Activated CD4-positive, alpha-beta T cell treated with anti-CD3 and anti-CD28 coated beads, Interleukin-2, Interleukin-4, amounts not matched to agents 100 ng/mL and 50 ng/mL, durations not matched to agents 16 hours and 8 hours (primary cell): ENCODE measurements around the gene MAP4K5.

Source experiments
- DNase-seq: peaks from one replicate; pipeline ENCODE4 v3.0.0-alpha.2; 2020; ENCODE audit warnings: low spot score

The MAP4K5 gene

GRCh38 chr14:50476134-50476533 lies 56.2 kb downstream of the MAP4K5 start:
- no peak for DNase-seq

GRCh38 chr14:50475460-50475859 lies 56.9 kb downstream of the MAP4K5 start:
- DNase-seq, result no peak

- no peak for DNase-seq
These were observed 60.4 kb downstream of the MAP4K5 start for GRCh38 chr14:50471838-50472465.

- DNase-seq, result no peak
These were observed 62.4 kb downstream of the MAP4K5 start for GRCh38 chr14:50469982-50470381.

- no peak for DNase-seq
These were observed 70.3 kb downstream of the MAP4K5 start for GRCh38 chr14:50462111-50462510.

DNA sequence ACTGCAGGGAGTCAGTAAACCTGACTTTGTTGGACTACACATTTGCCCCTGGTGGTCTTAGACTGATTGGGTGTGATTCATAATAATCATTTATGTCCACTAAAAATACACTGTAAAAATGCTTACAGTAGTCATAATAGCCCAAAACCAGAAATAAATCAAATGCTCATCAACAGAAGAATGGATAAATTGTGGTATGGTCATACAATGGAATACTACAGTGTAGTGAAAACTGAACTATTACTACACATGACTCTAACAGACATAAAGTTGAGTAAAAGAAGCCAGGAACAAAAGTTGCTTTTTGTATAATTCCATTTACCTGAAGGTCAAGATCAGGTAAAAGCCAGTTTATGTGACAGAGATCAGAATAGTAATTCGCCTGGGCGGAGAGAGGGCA lies 78.5 kb downstream of the MAP4K5 start:
- DNase-seq, result no peak

DNA sequence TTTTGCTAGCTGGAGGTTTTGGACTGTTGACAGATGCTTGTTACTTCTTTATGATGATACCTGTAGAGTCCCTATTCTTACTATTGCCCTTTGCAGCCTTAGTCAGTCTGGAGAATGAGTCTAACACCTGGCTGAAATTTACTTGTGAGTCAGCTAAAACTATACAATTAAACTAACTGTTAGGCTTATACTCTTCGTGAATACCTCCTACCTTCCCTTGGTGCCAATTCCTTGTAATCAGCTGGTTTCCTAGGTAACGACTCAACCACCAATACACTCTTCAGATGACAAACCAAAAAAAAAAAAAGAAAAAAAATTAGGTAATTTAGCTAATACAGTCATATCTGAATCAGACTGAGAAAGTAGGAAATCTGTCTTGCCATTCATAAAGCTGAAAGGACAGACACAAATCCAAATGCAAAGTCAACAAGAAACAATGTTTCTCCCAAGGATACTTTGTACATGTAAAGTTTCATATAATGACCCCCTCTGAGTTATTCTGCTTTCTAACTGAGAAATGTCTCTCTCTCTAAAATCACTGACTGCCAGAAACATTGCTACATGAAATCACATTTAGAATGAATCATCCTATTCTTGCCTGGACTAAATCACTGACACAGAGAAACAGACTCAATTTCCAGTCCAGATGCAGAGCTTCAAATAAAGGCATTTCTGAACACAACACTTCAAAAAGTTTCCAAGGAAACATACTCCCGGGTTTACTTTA lies 79.2 kb downstream of the MAP4K5 start:
- peak; percentile 33 for DNase-seq

DNA sequence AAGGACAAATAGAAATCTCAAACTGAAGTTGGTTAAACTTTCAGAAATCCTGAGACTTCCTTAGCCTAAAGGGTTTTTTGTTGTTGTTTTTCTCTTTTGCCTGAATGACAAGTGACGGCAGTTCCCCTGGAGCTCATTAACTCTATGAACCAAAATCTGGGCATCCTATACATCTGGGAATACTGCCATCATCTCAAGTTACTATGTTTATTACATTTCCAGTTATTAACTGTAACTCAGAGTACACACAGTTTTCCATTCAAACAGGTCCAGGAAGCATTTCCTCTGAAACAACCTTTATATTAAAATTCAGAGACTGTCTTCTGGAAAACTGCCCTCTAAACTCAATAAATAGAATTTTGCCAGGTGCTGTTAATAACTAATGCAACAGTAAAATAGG lies 80.1 kb downstream of the MAP4K5 start:
- no peak for DNase-seq

- no peak for DNase-seq
These were observed 80.5 kb downstream of the MAP4K5 start for GRCh38 chr14:50451854-50452253.

DNA sequence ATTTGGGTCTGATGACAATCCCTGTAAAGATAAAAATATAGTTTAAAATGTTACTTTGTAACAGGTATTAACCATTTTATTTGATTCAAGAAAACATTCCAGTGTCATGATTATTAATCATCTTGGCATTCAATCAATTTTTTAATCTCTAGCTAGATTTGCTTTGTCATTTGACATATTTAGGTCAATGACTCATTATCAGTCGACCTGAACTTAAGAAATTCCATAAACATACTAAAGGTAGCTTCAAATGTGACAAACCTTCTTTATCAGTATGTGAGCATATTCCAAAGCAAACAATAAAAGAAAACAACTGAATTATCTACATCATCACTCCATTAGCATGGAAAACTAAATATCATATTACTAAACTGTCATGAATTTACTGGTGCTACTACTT lies 84.9 kb downstream of the MAP4K5 start:
- no peak for DNase-seq

DNA sequence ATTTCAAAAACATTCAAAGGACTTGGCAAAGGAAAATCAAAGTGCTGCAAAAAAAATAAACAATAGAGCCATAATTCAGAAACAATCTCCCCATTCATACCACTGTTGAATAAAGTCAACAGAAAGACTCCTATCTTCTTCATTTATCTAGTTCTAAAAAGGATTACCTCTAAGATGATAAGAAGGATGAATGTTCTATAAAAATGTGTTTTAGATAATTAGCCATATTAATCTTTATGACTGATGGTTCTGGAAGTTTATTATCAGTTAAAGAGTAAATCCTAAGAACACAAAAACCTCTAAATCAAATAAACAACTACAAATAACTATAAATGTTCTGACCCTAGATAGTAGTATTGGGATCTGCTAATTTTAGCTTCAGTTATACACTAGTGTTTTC lies 97.8 kb downstream of the MAP4K5 start:
- no peak for DNase-seq

DNA sequence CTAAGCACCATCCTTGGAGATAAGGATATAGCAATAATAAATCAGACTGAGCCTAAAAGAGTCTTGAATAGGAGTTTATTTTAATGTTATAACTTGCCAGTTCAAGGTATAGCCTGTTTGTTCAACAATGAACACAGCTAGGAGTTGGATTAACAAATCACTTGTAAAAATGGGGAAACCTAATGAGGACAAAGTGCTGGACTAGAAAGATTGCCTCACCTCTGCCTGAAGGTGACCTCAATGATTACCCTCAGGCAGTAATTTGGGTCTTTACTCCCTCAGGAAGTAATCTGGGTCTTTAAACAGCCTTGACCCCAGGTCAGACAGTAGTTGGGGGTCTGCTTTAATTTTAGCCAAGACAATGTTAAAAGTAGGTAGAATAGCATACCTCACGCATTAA lies 100.2 kb downstream of the MAP4K5 start:
- no peak for DNase-seq

GRCh38 chr14:50425816-50426215 lies 106.6 kb downstream of the MAP4K5 start:
- DNase-seq, result no peak

GRCh38 chr14:50425105-50425504 lies 107.3 kb downstream of the MAP4K5 start:
- DNase-seq, result no peak

GRCh38 chr14:50423529-50423928 lies 108.8 kb downstream of the MAP4K5 start:
- no peak for DNase-seq

- no peak for DNase-seq
These were observed 110.9 kb downstream of the MAP4K5 start for GRCh38 chr14:50421499-50421898.

GRCh38 chr14:50417853-50418252 lies 114.5 kb downstream of the MAP4K5 start:
- no peak for DNase-seq

DNA sequence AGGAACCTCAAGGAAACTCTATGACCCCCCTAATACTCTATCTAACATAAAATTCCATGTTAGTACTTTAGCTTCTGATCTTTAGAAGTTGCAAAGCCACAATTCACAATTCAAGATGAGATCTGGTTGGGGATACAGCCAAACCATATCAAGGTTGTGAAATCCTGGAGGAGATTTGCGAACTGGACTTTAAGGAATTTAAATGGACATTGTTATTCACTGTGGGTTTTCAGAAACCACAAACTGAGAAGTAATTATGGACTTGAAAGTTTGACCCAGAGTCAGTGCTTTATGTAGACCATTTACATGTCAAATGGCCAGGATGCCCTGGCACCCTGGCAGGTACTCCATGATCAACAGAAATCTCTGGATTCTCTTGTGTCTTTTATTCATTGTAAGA lies 121.4 kb downstream of the MAP4K5 start:
- no peak for DNase-seq

DNA sequence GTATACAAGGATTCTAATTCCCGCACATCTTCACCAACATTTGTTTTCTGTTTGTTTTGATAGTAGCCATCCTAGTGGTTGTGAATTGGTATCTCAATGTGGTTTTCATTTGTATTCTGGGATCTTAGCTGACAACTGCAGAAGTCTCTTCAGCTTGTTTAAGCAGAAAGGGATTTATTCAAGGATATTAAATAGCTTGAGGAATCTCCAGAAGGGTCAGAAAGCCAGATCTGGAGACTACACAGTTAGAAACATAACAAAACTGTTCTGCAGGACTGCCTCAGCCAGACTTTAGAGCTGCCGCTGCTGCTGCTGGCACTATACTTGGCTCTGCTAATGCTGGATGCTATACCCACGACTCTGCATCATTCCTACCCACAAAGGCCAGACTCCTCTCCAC lies 122.3 kb downstream of the MAP4K5 start:
- no peak for DNase-seq

- no peak for DNase-seq
These were observed 125.1 kb downstream of the MAP4K5 start for GRCh38 chr14:50407111-50407812.

DNA sequence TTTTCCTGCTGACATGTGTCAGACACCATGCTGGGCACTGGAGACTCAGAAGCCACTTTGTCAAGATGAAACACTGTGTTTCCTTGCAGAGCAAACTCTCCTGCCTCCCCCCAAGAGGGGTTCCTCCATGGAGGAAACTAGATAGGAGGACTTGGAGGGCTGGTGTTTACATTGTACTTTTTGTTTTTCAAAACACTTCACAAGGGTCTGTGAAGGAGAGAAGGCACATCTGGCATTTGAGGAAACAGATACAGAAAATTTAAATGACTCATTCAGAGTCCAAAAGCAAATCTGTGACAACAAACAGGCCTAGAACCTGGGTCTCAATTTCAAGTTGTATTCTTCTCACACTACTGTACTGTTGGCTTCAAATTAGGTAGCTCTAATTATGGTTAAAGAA lies 128.9 kb downstream of the MAP4K5 start:
- DNase-seq, result no peak

DNA sequence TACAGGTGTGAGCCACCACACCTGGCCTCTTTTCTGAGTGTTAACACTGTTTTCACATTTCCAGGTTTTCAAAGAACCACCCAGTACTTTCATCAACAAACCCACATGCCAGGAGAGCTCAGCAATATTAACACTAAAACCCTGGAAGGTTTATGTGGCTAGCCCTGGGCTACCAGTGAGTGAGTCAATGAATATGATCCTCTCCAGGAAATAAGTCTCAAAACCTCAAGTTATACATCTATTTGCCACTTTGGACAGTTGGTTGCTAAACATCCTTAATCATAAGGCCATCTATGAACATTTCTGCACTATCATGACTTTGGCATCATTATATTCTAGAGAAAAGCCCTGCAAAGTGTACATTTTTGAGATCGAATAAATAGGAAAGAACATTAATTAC lies 129.4 kb downstream of the MAP4K5 start:
- DNase-seq, result no peak

DNA sequence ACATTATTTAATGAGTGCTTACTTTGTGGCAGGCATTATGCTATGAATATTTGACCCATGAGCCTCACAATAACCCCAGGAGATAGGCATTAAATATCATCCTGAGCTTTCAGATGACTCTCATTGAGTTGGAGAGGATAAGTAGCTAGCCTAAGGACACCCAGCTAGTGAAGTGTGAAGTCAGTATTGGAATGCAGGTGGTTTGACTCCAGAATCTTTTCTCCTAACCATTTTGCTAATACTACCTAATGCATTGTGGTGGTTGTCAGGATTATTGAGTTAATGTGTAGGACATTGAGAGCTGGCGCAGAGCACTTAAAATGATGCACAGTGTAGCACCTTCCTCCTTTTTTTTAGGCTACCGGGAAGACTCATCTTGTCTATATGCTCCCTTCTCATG lies 131.9 kb downstream of the MAP4K5 start:
- DNase-seq, result no peak
